ENCODE data around the gene SORCS1. TPM values are rescaled to one million over a fixed set of nuclear protein-coding genes. Genes with fewer than 3 reads are reported as not detected.

Gene SORCS1
- total RNA-seq, 1 donor: not detected

- TF ChIP-seq, protein P1, sequence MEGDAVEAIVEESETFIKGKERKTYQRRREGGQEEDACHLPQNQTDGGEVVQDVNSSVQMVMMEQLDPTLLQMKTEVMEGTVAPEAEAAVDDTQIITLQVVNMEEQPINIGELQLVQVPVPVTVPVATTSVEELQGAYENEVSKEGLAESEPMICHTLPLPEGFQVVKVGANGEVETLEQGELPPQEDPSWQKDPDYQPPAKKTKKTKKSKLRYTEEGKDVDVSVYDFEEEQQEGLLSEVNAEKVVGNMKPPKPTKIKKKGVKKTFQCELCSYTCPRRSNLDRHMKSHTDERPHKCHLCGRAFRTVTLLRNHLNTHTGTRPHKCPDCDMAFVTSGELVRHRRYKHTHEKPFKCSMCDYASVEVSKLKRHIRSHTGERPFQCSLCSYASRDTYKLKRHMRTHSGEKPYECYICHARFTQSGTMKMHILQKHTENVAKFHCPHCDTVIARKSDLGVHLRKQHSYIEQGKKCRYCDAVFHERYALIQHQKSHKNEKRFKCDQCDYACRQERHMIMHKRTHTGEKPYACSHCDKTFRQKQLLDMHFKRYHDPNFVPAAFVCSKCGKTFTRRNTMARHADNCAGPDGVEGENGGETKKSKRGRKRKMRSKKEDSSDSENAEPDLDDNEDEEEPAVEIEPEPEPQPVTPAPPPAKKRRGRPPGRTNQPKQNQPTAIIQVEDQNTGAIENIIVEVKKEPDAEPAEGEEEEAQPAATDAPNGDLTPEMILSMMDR (IDR thresholded peaks at IDR 0.05; ENCODE audit: insufficient read depth, low read depth, low read length): no peak
- no peak overlapping the region for H3K4me3 ChIP-seq (ENCODE audit: low read depth, low read length)
- no peak for DNase-seq (ENCODE audit: low read depth)
Measured at GRCh38 chr10:107022600-107023354, 141.7 kb downstream of the SORCS1 start.

DNA sequence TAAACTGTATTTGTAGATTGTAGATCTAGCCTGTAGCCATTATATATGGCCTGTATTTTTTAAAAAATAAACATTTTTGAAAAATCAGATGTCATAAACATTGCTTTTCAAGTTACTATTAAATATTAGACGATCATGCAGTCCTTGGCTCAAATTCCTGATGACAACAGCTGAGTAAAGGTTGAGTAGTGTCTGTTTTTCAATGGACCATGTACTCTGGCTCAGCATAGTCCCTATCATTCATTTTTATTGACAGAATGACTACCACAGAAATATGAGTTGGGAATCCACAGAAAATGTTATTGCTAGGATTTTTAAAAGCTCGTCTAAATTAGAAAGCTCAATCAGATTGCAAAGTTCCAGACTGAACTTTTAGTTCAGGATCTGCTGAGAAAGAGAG is 145.4 kb downstream of the SORCS1 start:
- H3K4me3 ChIP-seq (ENCODE audit: low read depth, low read length): no peak overlapping the region
- TF ChIP-seq, protein P1 (IDR thresholded peaks at IDR 0.05; ENCODE audit: insufficient read depth, low read depth, low read length): no peak
- DNase-seq (ENCODE audit: low read depth): no peak

- TF ChIP-seq, protein P1 (IDR thresholded peaks at IDR 0.05; ENCODE audit: insufficient read depth, low read depth, low read length): no peak
- no peak for DNase-seq (ENCODE audit: low read depth)
- no peak overlapping the region for H3K4me3 ChIP-seq (ENCODE audit: low read depth, low read length)
Measured at GRCh38 chr10:107013258-107014006, 151.1 kb downstream of the SORCS1 start.

GRCh38 chr10:107011992-107012391 is 152.5 kb downstream of the SORCS1 start:
- no peak overlapping the region for H3K4me3 ChIP-seq (ENCODE audit: low read depth, low read length)
- no peak for DNase-seq (ENCODE audit: low read depth)
- TF ChIP-seq, protein P1 (IDR thresholded peaks at IDR 0.05; ENCODE audit: insufficient read depth, low read depth, low read length): no peak

- H3K4me3 ChIP-seq (ENCODE audit: low read depth, low read length): no peak overlapping the region
- DNase-seq (ENCODE audit: low read depth): no peak
- TF ChIP-seq, protein P1 (IDR thresholded peaks at IDR 0.05; ENCODE audit: insufficient read depth, low read depth, low read length): no peak
Measured at GRCh38 chr10:107011105-107011504, 153.4 kb downstream of the SORCS1 start.

- TF ChIP-seq, protein P1 (IDR thresholded peaks at IDR 0.05; ENCODE audit: insufficient read depth, low read depth, low read length): no peak
- H3K4me3 ChIP-seq (ENCODE audit: low read depth, low read length): no peak overlapping the region
- DNase-seq (ENCODE audit: low read depth): no peak
Measured at GRCh38 chr10:107010531-107010930, 154.0 kb downstream of the SORCS1 start.
